Nephron (organoid): ENCODE data around the gene GAL3ST2.
"Not testable (repeated sequence)": the region's sequence is repeated elsewhere in the genome, so short reads cannot be mapped to it uniquely, and the experiment has no call there.

Experiments used
- H3K27ac Mint-ChIP-seq, 3 experiments: 2 replicates each; pipeline ENCODE4 v1.8.0; 2020; ENCODE audit warnings: mixed read lengths in 3 of 3, mild to moderate bottlenecking in 2 of 3, moderate library complexity in 1 of 3
- H3K27me3 Mint-ChIP-seq: 2 replicates; pipeline ENCODE4 v1.8.0; 2021; ENCODE audit warnings: low read depth, mild to moderate bottlenecking, moderate library complexity, mixed read lengths
- H3K36me3 Mint-ChIP-seq: 2 replicates; pipeline ENCODE4 v1.8.0; 2020; ENCODE audit warnings: low read depth, mixed read lengths
- H3K4me1 Mint-ChIP-seq: 2 replicates; pipeline ENCODE4 v1.8.0; 2020; ENCODE audit warnings: mixed read lengths
- H3K4me3 Mint-ChIP-seq, 3 experiments: 2 replicates each; pipeline ENCODE4 v1.8.0; 2020; ENCODE audit warnings: mild to moderate bottlenecking in 3 of 3, mixed read lengths in 3 of 3, moderate library complexity in 2 of 3
- H3K9me3 Mint-ChIP-seq: 2 replicates; pipeline ENCODE4 v1.8.0; 2020; ENCODE audit warnings: mixed read lengths
- TF ChIP-seq, protein P1 (sequence below), 3 experiments: fragments of 200-600 bp; sonication (generic); IDR thresholded peaks; one replicate each; pipeline ENCODE4 v1.5.0; 2021; ENCODE audit warnings: antibody characterized with exemption in 3 of 3; ENCODE audit not compliant: unreplicated experiment in 3 of 3

The GAL3ST2 gene

DNA sequence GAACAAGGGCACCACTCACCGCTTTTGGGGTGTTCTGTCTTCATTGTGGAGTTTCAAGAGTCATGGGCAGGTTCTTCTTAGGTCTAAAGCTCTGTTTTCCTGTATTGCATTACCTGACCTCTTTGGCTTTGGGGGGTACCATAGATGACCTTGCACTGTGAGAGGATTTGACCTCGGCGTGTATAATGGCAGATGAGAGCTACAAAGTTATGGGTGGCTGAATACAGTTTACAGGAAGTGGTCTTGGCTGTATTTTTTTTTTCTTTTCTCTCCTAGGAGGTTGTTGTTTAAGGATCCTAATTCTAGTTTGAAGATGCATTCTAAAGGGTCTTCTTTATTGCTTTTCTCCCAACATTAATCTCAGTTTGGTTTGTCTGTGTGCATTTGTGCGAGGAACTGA lies 11.5 kb downstream of the GAL3ST2 start:
- Mint-ChIP-seq H3K27ac (no peak overlapping the region), H3K9me3 (peaks cover 44% of the 10 kb centered on the region), H3K4me1 (no peaks in the 10 kb centered on the region), H3K4me3 (no peak overlapping the region), H3K36me3 (peaks cover 8% of the 10 kb centered on the region), H3K27me3 (no peaks in the 10 kb centered on the region)
- TF ChIP-seq, protein P1, sequence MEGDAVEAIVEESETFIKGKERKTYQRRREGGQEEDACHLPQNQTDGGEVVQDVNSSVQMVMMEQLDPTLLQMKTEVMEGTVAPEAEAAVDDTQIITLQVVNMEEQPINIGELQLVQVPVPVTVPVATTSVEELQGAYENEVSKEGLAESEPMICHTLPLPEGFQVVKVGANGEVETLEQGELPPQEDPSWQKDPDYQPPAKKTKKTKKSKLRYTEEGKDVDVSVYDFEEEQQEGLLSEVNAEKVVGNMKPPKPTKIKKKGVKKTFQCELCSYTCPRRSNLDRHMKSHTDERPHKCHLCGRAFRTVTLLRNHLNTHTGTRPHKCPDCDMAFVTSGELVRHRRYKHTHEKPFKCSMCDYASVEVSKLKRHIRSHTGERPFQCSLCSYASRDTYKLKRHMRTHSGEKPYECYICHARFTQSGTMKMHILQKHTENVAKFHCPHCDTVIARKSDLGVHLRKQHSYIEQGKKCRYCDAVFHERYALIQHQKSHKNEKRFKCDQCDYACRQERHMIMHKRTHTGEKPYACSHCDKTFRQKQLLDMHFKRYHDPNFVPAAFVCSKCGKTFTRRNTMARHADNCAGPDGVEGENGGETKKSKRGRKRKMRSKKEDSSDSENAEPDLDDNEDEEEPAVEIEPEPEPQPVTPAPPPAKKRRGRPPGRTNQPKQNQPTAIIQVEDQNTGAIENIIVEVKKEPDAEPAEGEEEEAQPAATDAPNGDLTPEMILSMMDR (IDR thresholded peaks at IDR 0.05; ENCODE audit: unreplicated experiment in 3 of 3): no peak

DNA sequence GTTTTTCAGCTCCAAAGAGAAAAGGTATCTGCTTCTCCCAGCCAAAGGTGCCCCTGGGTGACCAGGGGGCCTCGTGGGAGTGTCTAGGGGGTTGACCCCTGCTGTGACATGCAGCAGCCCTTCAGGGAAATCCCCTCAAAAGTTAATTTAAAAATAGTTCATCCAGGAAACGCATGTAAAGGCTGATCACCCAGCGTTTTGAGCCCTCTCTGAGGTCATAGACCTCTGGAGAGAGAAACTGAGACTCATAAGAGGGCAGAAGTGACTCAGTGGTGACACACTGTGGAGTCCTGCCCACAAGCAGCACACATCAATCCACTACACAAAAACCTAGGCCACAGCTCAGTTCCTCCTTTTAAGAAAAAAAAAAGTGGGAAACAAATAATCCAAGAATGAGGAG lies 11.9 kb downstream of the GAL3ST2 start:
- Mint-ChIP-seq H3K27ac (no peak overlapping the region), H3K36me3 (peaks cover 8% of the 10 kb centered on the region), H3K9me3 (peaks cover 47% of the 10 kb centered on the region), H3K4me1 (no peaks in the 10 kb centered on the region), H3K4me3 (no peak overlapping the region), H3K27me3 (no peaks in the 10 kb centered on the region)
- TF ChIP-seq, protein P1 (IDR thresholded peaks at IDR 0.05; ENCODE audit: unreplicated experiment in 3 of 3): no peak

DNA sequence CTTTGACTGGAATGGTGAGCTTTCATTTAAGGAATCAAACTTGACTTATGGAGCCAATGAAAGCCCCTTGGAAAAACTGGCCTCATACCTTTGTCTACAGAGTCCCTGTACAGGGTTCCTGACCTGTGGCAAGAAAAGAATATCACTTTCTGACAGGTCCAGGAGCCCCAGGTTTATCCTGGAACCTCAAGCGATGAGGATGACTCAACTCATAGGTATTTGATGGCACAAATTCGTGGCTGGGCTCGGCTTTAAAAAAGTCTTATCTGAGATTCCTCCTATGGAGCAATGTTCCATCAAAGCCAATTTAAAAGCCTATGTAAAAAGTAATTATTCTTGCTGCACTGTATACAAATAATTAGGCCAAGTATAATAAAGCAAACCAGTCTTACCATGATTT lies 14.8 kb downstream of the GAL3ST2 start:
- H3K4me1 Mint-ChIP-seq, H3K36me3 Mint-ChIP-seq, H3K27me3 Mint-ChIP-seq, H3K4me3 Mint-ChIP-seq, H3K27ac Mint-ChIP-seq: not testable (repeated sequence)
- peaks cover 45% of the 10 kb centered on the region for H3K9me3 Mint-ChIP-seq

DNA sequence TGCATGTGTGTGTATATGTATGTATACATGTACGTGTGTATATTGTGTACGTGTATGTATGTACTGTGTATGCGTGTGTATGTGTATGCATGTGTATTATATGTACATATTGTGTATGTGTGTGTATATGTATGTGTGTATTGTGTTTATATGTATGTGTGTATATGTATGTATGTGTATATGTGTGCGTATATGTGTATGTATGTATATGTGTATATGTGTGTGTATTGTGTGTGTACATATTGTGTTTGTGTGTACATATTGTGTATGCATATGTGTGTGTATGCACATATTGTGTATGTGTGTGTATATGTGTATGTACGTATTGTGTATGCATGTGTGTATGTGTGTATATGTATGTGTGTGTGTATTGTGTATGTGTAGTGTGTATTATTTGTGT lies 16.8 kb downstream of the GAL3ST2 start:
- Mint-ChIP-seq H3K36me3 (peaks cover 8% of the 10 kb centered on the region), H3K27ac (peak overlapping the region in 1 of 3 experiments; percentile 11), H3K9me3 (peaks cover 32% of the 10 kb centered on the region), H3K27me3 (no peaks in the 10 kb centered on the region), H3K4me3 (no peak overlapping the region), H3K4me1 (peaks cover 15% of the 10 kb centered on the region)
- TF ChIP-seq, protein P1 (IDR thresholded peaks at IDR 0.05; ENCODE audit: unreplicated experiment in 3 of 3): no peak

DNA sequence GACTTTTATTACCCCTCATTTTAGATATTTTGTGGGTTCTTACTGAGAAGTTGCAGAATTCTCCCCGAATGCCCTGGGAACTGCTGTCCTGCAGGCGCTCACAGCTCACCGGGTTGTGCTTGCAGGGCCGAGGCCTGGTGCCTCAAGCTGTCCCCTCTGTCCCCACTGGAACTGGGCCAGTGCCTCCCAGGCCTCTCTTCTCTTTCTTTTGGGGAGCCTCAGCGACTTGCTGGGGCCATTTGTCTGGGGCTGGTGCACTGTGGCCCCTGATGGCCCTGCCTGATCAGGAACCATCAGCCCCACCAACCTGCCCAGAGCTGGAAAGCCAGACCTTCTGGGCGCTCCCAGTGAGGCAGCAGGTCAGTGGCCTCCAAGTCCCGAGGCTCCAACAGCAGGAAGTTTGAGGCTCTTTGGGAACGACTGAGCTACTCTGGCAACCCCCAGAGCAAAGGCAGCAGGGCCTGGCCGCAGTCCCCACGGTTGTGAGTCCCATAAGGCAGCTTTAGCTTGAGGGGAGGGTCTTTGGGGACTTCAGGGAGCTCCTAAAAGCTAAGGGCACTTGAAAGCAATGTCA lies 17.7 kb downstream of the GAL3ST2 start:
- peaks cover 15% of the 10 kb centered on the region for H3K4me1 Mint-ChIP-seq
- peaks cover 8% of the 10 kb centered on the region for H3K36me3 Mint-ChIP-seq
- TF ChIP-seq, protein P1 (IDR thresholded peaks at IDR 0.05; ENCODE audit: unreplicated experiment in 3 of 3): no peak
- H3K4me3 Mint-ChIP-seq: no peak overlapping the region
- H3K9me3 Mint-ChIP-seq: peaks cover 24% of the 10 kb centered on the region
- no peak overlapping the region for H3K27ac Mint-ChIP-seq
- no peaks in the 10 kb centered on the region for H3K27me3 Mint-ChIP-seq

- peaks cover 3% of the 10 kb centered on the region for H3K27me3 Mint-ChIP-seq
- peaks cover 15% of the 10 kb centered on the region for H3K4me1 Mint-ChIP-seq
- H3K9me3 Mint-ChIP-seq: peaks cover 18% of the 10 kb centered on the region
- H3K4me3 Mint-ChIP-seq: no peak overlapping the region
- peak overlapping the region in 1 of 3 experiments; percentile 49 for H3K27ac Mint-ChIP-seq
- TF ChIP-seq, protein P1 (IDR thresholded peaks at IDR 0.05; ENCODE audit: unreplicated experiment in 3 of 3): no peak
- peaks cover 6% of the 10 kb centered on the region for H3K36me3 Mint-ChIP-seq
Measured at GRCh38 chr2:241795021-241795999, 18.7 kb downstream of the GAL3ST2 start.
